ENCODE data around the gene U2SURP.

The U2SURP gene

GRCh38 chr3:142998439-142998838 lies 2.9 kb upstream of the U2SURP start:
- no peak overlapping the region for H3K4me3 ChIP-seq
- no peak overlapping the region for H3K27ac ChIP-seq
- DNase-seq (ENCODE audit: low spot score), result no peak
- TF ChIP-seq CTCF (IDR thresholded peaks at IDR 0.05), result no peak

- Histone ChIP-seq H3K27ac (peak overlapping the region; percentile 91 to 96), H3K4me3 (peak overlapping the region; percentile 83)
These were observed 1.5 kb upstream of the U2SURP start for GRCh38 chr3:142999881-143000280.

GRCh38 chr3:143000528-143000927 lies 842 bp upstream of the U2SURP start:
- peak overlapping the region; percentile 91 to 96 for H3K27ac ChIP-seq
- H3K4me3 ChIP-seq, result peak overlapping the region; percentile 83
- no peak for DNase-seq (ENCODE audit: low spot score)
- TF ChIP-seq CTCF (IDR thresholded peaks at IDR 0.05), result no peak

More at GRCh38 chr3:142999881-143000280, 1.5 kb upstream of the U2SURP start:
- DNase-seq (ENCODE audit: low spot score), result no peak
- TF ChIP-seq CTCF (IDR thresholded peaks at IDR 0.05), result no peak

GRCh38 chr3:143001034-143001368 lies 369 bp upstream of the U2SURP start:
- no peak for TF ChIP-seq CTCF (IDR thresholded peaks at IDR 0.05)
- Histone ChIP-seq H3K4me3 (peak overlapping the region; percentile 83), H3K27ac (peak overlapping the region; percentile 91 to 96)
- DNase-seq (ENCODE audit: low spot score), result no peak

GRCh38 chr3:143002083-143002712 lies 828 bp downstream of the U2SURP start:
- peak overlapping the region; percentile 83 for H3K4me3 ChIP-seq
- no peak for DNase-seq (ENCODE audit: low spot score)
- peak overlapping the region; percentile 91 to 96 for H3K27ac ChIP-seq
- TF ChIP-seq CTCF (IDR thresholded peaks at IDR 0.05), result no peak

- Histone ChIP-seq H3K27ac (no peak overlapping the region), H3K4me3 (peak overlapping the region; percentile 83)
- no peak for DNase-seq (ENCODE audit: low spot score)
- no peak for TF ChIP-seq CTCF (IDR thresholded peaks at IDR 0.05)
These were observed 1.4 kb downstream of the U2SURP start for GRCh38 chr3:143002727-143003126.

GRCh38 chr3:143004823-143005222 lies 3.5 kb downstream of the U2SURP start:
- H3K4me3 ChIP-seq, result no peak overlapping the region
- no peak for DNase-seq (ENCODE audit: low spot score)
- no peak for TF ChIP-seq CTCF (IDR thresholded peaks at IDR 0.05)
- H3K27ac ChIP-seq, result no peak overlapping the region

Measured in coronary artery (tissue), 2 donors.